Left ventricle myocardium inferior (tissue), 1 donor: ENCODE measurements around the gene CACNB3. TPM values are rescaled to one million over a fixed set of nuclear protein-coding genes. Genes with fewer than 3 reads are reported as not detected.

Source experiments
- DNase-seq: peaks from one replicate; pipeline ENCODE4 v3.0.0-alpha.2; 2020
- H3K27ac ChIP-seq: fragments of 200-600 bp; replicated peaks from 2 replicates; pipeline ENCODE4 v1.8.0; 2021
- H3K27me3 ChIP-seq: fragments of 200-600 bp; 2 replicates; pipeline ENCODE4 v1.8.0; 2021; ENCODE audit warnings: low read depth
- H3K36me3 ChIP-seq: fragments of 200-600 bp; 2 replicates; pipeline ENCODE4 v1.8.0; 2021
- H3K4me1 ChIP-seq: fragments of 200-600 bp; 2 replicates; pipeline ENCODE4 v1.8.0; 2021
- H3K4me3 ChIP-seq: fragments of 200-600 bp; 2 replicates; pipeline ENCODE4 v1.8.0; 2021; ENCODE audit warnings: mild to moderate bottlenecking, moderate library complexity
- H3K9me3 ChIP-seq: fragments of 200-600 bp; replicated peaks from 2 replicates; pipeline ENCODE4 v1.8.0; 2021
- intact Hi-C: fragments of 100-400 bp; cut with micrococcal nuclease; formaldehyde crosslinking; loops from one replicate; pipeline ENCODE4 v1.11.0; 2022
- total RNA-seq: library from RNA; stranded (reverse); fragmentation: NEBNext Ultra II Directional; extraction: Animal tissue kit (Norgen Biotek cat#: 25700); gene quantifications from one replicate; pipeline ENCODE4 v1.2.1, GENCODE V29; 2021
- TF ChIP-seq, protein P1 (sequence below): fragments of 200-600 bp; IDR thresholded peaks from 2 replicates; pipeline ENCODE4 v1.8.0; 2021; ENCODE audit warnings: antibody characterized with exemption, mild to moderate bottlenecking, borderline replicate concordance
- donor health status: DM: no; HTN: yes; CAD: no; lungs with severe emphysema.

The CACNB3 gene
- total RNA-seq, 1 donor from 2014 or later, result 4.8 TPM

DNA sequence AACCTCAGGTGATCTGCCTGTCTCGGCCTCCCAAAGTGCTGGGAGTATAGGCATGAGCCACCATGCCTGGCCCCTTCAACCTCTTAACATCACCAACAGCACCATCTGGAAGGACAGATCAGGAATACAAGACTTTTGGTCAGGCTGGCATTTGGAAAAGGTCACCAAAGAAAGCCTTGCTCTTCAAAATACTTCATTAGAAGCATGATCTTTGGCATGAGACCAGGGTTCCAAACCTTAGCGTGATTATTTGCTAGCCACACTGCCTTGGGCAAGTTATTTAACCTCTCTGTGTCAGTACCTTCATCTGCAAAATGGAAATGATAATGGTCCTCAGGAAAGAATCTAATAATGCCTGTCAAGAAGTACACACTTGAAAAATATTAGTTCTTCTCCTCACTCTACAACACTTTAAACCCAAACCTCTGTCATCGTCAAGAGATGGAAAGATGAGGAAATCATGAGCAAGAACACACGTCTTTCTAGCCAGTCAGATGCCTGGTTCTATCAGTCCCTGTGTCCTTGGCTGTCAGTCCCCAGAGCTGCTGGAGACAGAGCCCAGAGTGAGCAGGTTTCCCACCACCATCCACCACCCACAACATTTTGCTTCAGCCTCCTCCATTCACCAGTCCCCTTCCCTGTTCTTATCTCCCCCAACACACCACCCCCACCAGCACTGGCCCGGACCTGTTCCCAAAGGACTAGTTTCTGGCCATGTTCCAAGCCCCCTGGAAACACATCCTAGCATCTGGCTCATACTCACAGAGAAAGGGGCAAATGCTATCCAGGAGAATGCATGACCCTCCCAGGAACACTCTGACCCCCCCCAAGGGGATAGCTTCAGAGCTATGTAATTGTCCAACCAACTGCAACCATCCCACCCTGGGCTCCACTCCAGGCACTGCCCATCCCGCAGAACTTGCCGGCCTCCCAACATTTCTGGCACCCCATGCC is 31.4 kb upstream of the CACNB3 start:
- Histone ChIP-seq H3K4me3 (peak overlapping the region; percentile 83), H3K9me3 (no peaks in the 10 kb centered on the region), H3K36me3 (peaks cover 12% of the 10 kb centered on the region), H3K4me1 (peaks cover 83% of the 10 kb centered on the region), H3K27ac (peak overlapping the region; percentile 93), H3K27me3 (no peaks in the 10 kb centered on the region)
- intact Hi-C loops, result no loop called here
- TF ChIP-seq, protein P1, sequence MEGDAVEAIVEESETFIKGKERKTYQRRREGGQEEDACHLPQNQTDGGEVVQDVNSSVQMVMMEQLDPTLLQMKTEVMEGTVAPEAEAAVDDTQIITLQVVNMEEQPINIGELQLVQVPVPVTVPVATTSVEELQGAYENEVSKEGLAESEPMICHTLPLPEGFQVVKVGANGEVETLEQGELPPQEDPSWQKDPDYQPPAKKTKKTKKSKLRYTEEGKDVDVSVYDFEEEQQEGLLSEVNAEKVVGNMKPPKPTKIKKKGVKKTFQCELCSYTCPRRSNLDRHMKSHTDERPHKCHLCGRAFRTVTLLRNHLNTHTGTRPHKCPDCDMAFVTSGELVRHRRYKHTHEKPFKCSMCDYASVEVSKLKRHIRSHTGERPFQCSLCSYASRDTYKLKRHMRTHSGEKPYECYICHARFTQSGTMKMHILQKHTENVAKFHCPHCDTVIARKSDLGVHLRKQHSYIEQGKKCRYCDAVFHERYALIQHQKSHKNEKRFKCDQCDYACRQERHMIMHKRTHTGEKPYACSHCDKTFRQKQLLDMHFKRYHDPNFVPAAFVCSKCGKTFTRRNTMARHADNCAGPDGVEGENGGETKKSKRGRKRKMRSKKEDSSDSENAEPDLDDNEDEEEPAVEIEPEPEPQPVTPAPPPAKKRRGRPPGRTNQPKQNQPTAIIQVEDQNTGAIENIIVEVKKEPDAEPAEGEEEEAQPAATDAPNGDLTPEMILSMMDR, result no peak
- DNase-seq, result peak; percentile 61

DNA sequence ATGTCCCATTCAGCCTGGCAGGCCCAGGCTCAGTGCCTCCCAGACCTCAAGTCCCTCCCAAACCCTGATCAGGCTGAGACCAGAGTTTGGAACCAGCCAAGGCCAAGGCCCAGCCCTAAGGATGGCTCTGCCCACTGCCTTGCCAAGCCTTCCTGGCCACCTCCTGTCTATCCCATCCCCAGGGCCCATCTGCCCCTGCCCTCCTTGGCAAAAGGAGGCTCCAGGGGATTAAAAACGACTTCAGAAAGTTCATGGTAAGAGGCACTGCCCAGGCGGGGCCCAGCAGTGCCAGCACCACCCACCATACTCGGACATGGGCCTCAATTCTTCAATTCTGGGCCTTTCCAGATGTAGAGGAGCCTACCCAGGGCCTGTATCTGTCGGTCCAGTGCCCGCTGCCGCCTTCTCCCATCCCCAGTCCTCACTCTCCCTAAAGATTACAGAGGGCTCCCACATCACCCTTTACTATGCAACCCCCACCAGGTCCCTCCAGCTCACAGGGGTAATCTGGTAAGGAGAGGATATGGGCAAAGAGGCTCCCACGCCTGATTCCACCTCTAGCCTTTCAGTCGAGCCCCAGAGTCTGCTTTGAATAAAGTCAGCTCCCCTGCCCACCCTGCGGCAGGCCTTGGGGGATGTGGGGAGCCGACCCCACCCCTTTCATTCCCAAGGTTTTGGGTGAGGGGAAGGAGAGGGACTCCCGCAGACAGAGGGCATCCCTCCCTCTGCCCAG is 30.3 kb upstream of the CACNB3 start:
- H3K36me3 ChIP-seq, result peaks cover 4% of the 10 kb centered on the region
- H3K4me3 ChIP-seq, result peak overlapping the region; percentile 83
- no peaks in the 10 kb centered on the region for H3K9me3 ChIP-seq
- TF ChIP-seq, protein P1, result no peak
- no peak for DNase-seq
- peaks cover 72% of the 10 kb centered on the region for H3K4me1 ChIP-seq
- H3K27me3 ChIP-seq, result no peaks in the 10 kb centered on the region
- intact Hi-C loops, result no loop called here
- H3K27ac ChIP-seq, result peak overlapping the region; percentile 93

DNA sequence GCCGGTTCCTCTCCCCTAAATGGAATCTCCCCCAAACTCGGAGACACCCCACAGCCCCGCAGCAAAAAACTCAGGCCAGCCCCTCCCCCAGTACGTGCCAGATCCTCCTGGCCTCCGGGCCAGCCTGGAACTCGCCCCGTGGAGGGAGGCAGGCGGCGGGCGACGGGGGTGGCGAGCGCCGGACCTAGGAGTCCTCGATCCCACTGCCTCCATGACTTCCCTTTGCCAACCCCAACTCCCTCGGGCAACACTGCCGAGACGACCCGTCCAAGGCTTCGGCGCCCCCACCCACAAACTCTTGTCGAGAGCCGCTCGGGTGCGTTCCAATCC is 29.8 kb upstream of the CACNB3 start:
- H3K4me1 ChIP-seq, result peaks cover 66% of the 10 kb centered on the region
- DNase-seq, result no peak
- H3K27ac ChIP-seq, result peak overlapping the region; percentile 93
- H3K36me3 ChIP-seq, result no peaks in the 10 kb centered on the region
- peak overlapping the region; percentile 83 for H3K4me3 ChIP-seq
- intact Hi-C loops, result no loop called here
- no peaks in the 10 kb centered on the region for H3K9me3 ChIP-seq
- TF ChIP-seq, protein P1, result no peak
- no peaks in the 10 kb centered on the region for H3K27me3 ChIP-seq

DNA sequence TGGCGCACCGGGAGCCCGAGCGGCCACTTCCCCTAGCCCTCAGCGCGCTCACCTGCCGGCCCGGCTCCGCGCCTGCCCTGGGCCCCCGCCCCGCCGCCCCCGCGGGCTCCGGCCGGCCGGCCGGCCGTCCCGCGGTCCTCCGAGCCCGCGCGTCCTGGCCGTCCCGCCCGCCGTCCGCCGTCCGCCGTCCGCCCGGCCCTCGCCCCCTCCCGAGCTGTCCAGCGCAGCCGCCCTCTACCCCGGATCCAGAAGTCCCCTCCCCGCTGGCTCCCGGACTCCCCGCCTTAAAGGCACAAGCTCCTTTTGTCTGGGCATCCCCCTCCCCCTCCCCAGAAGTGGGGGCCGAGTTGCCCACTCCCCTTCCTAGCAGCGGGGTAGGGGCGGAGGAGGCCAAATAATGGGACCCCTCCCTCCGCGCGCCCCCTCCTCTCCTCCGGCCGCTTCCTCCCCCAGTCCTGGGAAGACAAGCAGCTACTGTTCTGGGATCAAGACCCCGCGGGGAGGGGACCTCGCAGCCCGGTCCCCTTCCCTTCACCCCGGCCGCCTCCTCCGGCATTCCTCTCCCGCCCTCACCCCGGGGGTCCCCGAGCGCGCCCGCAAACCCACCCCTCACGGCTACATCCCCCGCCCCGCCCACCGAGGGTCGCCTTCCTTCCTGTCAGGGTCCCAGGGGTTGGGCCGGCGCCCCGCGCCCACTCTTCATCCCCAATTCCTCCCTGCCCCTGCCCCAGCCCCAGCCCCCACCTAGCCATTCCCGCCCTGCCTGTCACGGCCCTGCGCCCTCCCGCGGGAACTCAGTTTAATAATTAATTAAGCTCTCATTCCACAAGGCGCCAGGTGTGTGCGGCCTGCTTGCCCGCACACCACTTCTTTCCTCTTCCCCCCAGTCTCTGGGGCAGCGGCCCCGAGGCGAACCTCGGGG is 29.2 kb upstream of the CACNB3 start, which contains the start of gene ADCY6:
Gene ADCY6, minus strand, starts transcription at position 236 of the 922 bp plus-strand sequence. CDS start 5,655 bp downstream, outside the sequence.
- intact Hi-C loops, result no loop called here

More for the DNA sequence above, 29.2 kb upstream of the CACNB3 start, which contains the start of gene ADCY6:
- TF ChIP-seq, protein P1, result no peak
- peak; percentile 85 for DNase-seq
- Histone ChIP-seq H3K4me3 (peak within 1 kb of the TSS; percentile 83), H3K9me3 (no peaks in the 10 kb centered on the region), H3K4me1 (peaks cover 60% of the 10 kb centered on the region), H3K27ac (peak within 1 kb of the TSS; percentile 93), H3K36me3 (no peaks in the 10 kb centered on the region), H3K27me3 (no peaks in the 10 kb centered on the region)
